ENCODE results near the gene VPS13D.

- TF ChIP-seq CTCF (IDR thresholded peaks at IDR 0.05 in 8 of 11, conservative IDR thresholded peaks at IDR 0.05 in 3 of 11) (no peak), POLR2AphosphoS5 (IDR thresholded peaks at IDR 0.05) (no peak)
Observed at GRCh38 chr1:12434174-12434573, 204.3 kb downstream of the VPS13D start.
